Smooth muscle cell (in vitro differentiated cells): ENCODE results near the gene RASAL1. TPM values are rescaled to one million over a fixed set of nuclear protein-coding genes. Genes with fewer than 3 reads are reported as not detected.

Experiments used
- DNase-seq: peaks from one replicate; lab custom pipeline; 2025; ENCODE audit not compliant: unreplicated experiment; lab: John Stamatoyannopoulos, UW
- H2AFZ ChIP-seq: fragments of 200-600 bp; sonication (generic); 2 replicates; pipeline ENCODE4 v1.6.0; 2016; ENCODE audit warnings: antibody characterized with exemption, low read depth, mild to moderate bottlenecking
- H3F3A ChIP-seq: fragments of 200-600 bp; sonication (generic); 2 replicates; pipeline ENCODE4 v1.6.0; 2017; ENCODE audit warnings: antibody characterized with exemption, low read depth
- H3K27ac ChIP-seq: fragments of 200-600 bp; sonication (generic); 2 replicates; pipeline ENCODE4 v1.5.1; 2016; ENCODE audit warnings: low read depth, mild to moderate bottlenecking
- H3K27me3 ChIP-seq: fragments of 200-600 bp; sonication (generic); 2 replicates; pipeline ENCODE4 v1.6.1; 2016; ENCODE audit warnings: low read depth, mild to moderate bottlenecking
- H3K36me3 ChIP-seq: fragments of 200-600 bp; sonication (generic); 2 replicates; pipeline ENCODE4 v1.5.1; 2016; ENCODE audit warnings: low read depth
- H3K4me1 ChIP-seq: fragments of 200-600 bp; sonication (generic); 2 replicates; pipeline ENCODE4 v1.5.1; 2016; ENCODE audit warnings: low read depth
- H3K4me2 ChIP-seq: fragments of 200-600 bp; sonication (generic); 2 replicates; pipeline ENCODE4 v1.6.0; 2016; ENCODE audit warnings: mild to moderate bottlenecking
- H3K4me3 ChIP-seq: fragments of 200-600 bp; sonication (generic); 2 replicates; pipeline ENCODE4 v1.5.1; 2016; ENCODE audit warnings: mild to moderate bottlenecking
- H3K79me2 ChIP-seq: fragments of 200-600 bp; sonication (generic); 2 replicates; pipeline ENCODE4 v1.6.0; 2016; ENCODE audit warnings: low read depth, mild to moderate bottlenecking
- H3K9ac ChIP-seq: fragments of 200-600 bp; sonication (generic); 2 replicates; pipeline ENCODE4 v1.6.0; 2016; ENCODE audit warnings: low read depth
- H3K9me3 ChIP-seq: fragments of 200-600 bp; sonication (generic); replicated peaks from 2 replicates; pipeline ENCODE4 v1.5.1; 2016; ENCODE audit warnings: low read depth
- H4K20me1 ChIP-seq: fragments of 200-600 bp; sonication (generic); 2 replicates; pipeline ENCODE4 v1.6.0; 2016; ENCODE audit warnings: low read depth
- CTCF ChIP-seq: fragments of 200-600 bp; sonication (generic); IDR thresholded peaks from 2 replicates; pipeline ENCODE4 v1.5.1; 2017; ENCODE audit warnings: borderline replicate concordance, mild to moderate bottlenecking, antibody characterized with exemption; ENCODE audit not compliant: insufficient read depth, poor library complexity, severe bottlenecking
- WGBS: methylation state at CpG from one replicate; pipeline ENCODE4 v1.1.7; 2016; ENCODE audit warnings: low lambda C conversion rate; 5-methylcytosine and 5-hydroxymethylcytosine counted together
- polyA plus RNA-seq: library from polyadenylated mRNA; unstranded; fragments of >200 nt; fragmentation: Nextera tagmentation; extraction: Ambion mirVana; gene quantifications from 2 replicates; pipeline ENCODE4 v1.2.1, GENCODE V29; 2016
- total RNA-seq: library from RNA; depleted of rRNA; stranded (reverse); fragments of >200 nt; gene quantifications from 2 replicates; pipeline ENCODE4 v1.2.3, GENCODE V29; 2014

RASAL1 gene
- total and polyA plus RNA-seq, 2 experiments from 2014 or later, result not detected

- Histone ChIP-seq H3K27me3 (no peaks in the 10 kb centered on the region), H3K9ac (no peak overlapping the region), H3K4me1 (no peaks in the 10 kb centered on the region), H3K27ac (no peak overlapping the region), H3K79me2 (no peaks in the 10 kb centered on the region), H3K4me3 (no peak overlapping the region), H2AFZ (no peak overlapping the region), H3K36me3 (peaks cover 5% of the 10 kb centered on the region), H3K9me3 (no peaks in the 10 kb centered on the region), H4K20me1 (no peaks in the 10 kb centered on the region), H3K4me2 (no peak overlapping the region), H3F3A (no peaks in the 10 kb centered on the region)
- no peak for DNase-seq
- 96% methylated on average over 10 of the region's 10 CpGs for WGBS
- no peak for TF ChIP-seq CTCF
These were observed 32.3 kb upstream of the RASAL1 start for GRCh38 chr12:113167868-113168267.

GRCh38 chr12:113165521-113166450, 30.2 kb upstream of the RASAL1 start:
- Histone ChIP-seq H4K20me1 (peaks cover 10% of the 10 kb centered on the region), H3F3A (no peaks in the 10 kb centered on the region), H3K27me3 (no peaks in the 10 kb centered on the region), H2AFZ (no peak overlapping the region), H3K4me1 (peaks cover 9% of the 10 kb centered on the region), H3K79me2 (no peaks in the 10 kb centered on the region), H3K36me3 (peaks cover 2% of the 10 kb centered on the region), H3K9me3 (no peaks in the 10 kb centered on the region), H3K4me2 (no peak overlapping the region), H3K9ac (no peak overlapping the region), H3K4me3 (no peak overlapping the region), H3K27ac (no peak overlapping the region)
- no peak for DNase-seq
- 96% methylated on average over 32 of the region's 32 CpGs for WGBS
- no peak for TF ChIP-seq CTCF

- WGBS, result 100% methylated on average over 13 of the region's 13 CpGs
- peaks cover 9% of the 10 kb centered on the region for H3K4me1 ChIP-seq
- no peak overlapping the region for H3K4me2 ChIP-seq
- TF ChIP-seq CTCF, result no peak
- no peaks in the 10 kb centered on the region for H3K79me2 ChIP-seq
- H3K9ac ChIP-seq, result no peak overlapping the region
- H3K4me3 ChIP-seq, result no peak overlapping the region
- H4K20me1 ChIP-seq, result peaks cover 10% of the 10 kb centered on the region
- H3K36me3 ChIP-seq, result no peaks in the 10 kb centered on the region
- no peak overlapping the region for H3K27ac ChIP-seq
- no peaks in the 10 kb centered on the region for H3K27me3 ChIP-seq
- H3F3A ChIP-seq, result no peaks in the 10 kb centered on the region
- H3K9me3 ChIP-seq, result no peaks in the 10 kb centered on the region
- no peak overlapping the region for H2AFZ ChIP-seq
- no peak for DNase-seq
These were observed 28.5 kb upstream of the RASAL1 start for GRCh38 chr12:113164014-113164413.

GRCh38 chr12:113163030-113163360, 27.4 kb upstream of the RASAL1 start:
- Histone ChIP-seq H4K20me1 (peaks cover 10% of the 10 kb centered on the region), H3K9me3 (no peaks in the 10 kb centered on the region), H2AFZ (no peak overlapping the region), H3K4me1 (peaks cover 9% of the 10 kb centered on the region), H3K27me3 (no peaks in the 10 kb centered on the region), H3K36me3 (no peaks in the 10 kb centered on the region), H3K4me2 (no peak overlapping the region), H3K4me3 (no peak overlapping the region), H3K9ac (no peak overlapping the region), H3F3A (no peaks in the 10 kb centered on the region), H3K79me2 (no peaks in the 10 kb centered on the region), H3K27ac (no peak overlapping the region)
- WGBS, result 97% methylated on average over 12 of the region's 12 CpGs
- no peak for TF ChIP-seq CTCF
- DNase-seq, result no peak
